GM18520 (cell line): ENCODE data around the gene SYT13.

Experiments used
- ATAC-seq: cut with Tn5 transposase; IDR thresholded peaks from one replicate; pipeline ENCODE4 v1.9.1; 2021; ENCODE audit not compliant: unreplicated experiment

SYT13 gene

GRCh38 chr11:45224766-45225165 is 61.4 kb downstream of the SYT13 start:
- no peak for ATAC-seq

- ATAC-seq, result no peak
Observed at GRCh38 chr11:45223496-45223895, 62.6 kb downstream of the SYT13 start.

- no peak for ATAC-seq
Observed at GRCh38 chr11:45219411-45219810, 66.7 kb downstream of the SYT13 start.

- ATAC-seq, result no peak
Observed at GRCh38 chr11:45218705-45219104, 67.4 kb downstream of the SYT13 start.

- no peak for ATAC-seq
Observed at GRCh38 chr11:45217991-45218390, 68.2 kb downstream of the SYT13 start.

GRCh38 chr11:45216901-45217300 is 69.2 kb downstream of the SYT13 start:
- no peak for ATAC-seq

- ATAC-seq, result no peak
Observed at GRCh38 chr11:45216031-45216430, 70.1 kb downstream of the SYT13 start.

GRCh38 chr11:45215098-45215865 is 70.9 kb downstream of the SYT13 start:
- no peak for ATAC-seq

- ATAC-seq, result no peak
Observed at GRCh38 chr11:45213717-45214116, 72.4 kb downstream of the SYT13 start.

GRCh38 chr11:45213316-45213665 is 72.8 kb downstream of the SYT13 start:
- ATAC-seq, result no peak

GRCh38 chr11:45212566-45213315 is 73.4 kb downstream of the SYT13 start:
- ATAC-seq, result no peak

- no peak for ATAC-seq
Observed at GRCh38 chr11:45211732-45212131, 74.4 kb downstream of the SYT13 start.

GRCh38 chr11:45210846-45211245 is 75.3 kb downstream of the SYT13 start:
- no peak for ATAC-seq

- ATAC-seq, result no peak
Observed at GRCh38 chr11:45209891-45210699, 76.0 kb downstream of the SYT13 start.

GRCh38 chr11:45209000-45209879 is 76.9 kb downstream of the SYT13 start:
- no peak for ATAC-seq

- no peak for ATAC-seq
Observed at GRCh38 chr11:45208135-45208534, 78.0 kb downstream of the SYT13 start.

GRCh38 chr11:45205978-45206377 is 80.2 kb downstream of the SYT13 start:
- no peak for ATAC-seq

GRCh38 chr11:45204761-45205160 is 81.4 kb downstream of the SYT13 start:
- no peak for ATAC-seq

GRCh38 chr11:45193695-45194094 is 92.4 kb downstream of the SYT13 start:
- no peak for ATAC-seq
